Fibroblast of skin of left quadriceps (primary cell): ENCODE results near the gene SREBF1.

ENCODE experiments used
- DNase-seq, 2 experiments: peaks; one replicate each; pipeline ENCODE4 v3.0.0-alpha.2; 2013; ENCODE audit warnings: low read depth in 2 of 2

The SREBF1 gene

DNA sequence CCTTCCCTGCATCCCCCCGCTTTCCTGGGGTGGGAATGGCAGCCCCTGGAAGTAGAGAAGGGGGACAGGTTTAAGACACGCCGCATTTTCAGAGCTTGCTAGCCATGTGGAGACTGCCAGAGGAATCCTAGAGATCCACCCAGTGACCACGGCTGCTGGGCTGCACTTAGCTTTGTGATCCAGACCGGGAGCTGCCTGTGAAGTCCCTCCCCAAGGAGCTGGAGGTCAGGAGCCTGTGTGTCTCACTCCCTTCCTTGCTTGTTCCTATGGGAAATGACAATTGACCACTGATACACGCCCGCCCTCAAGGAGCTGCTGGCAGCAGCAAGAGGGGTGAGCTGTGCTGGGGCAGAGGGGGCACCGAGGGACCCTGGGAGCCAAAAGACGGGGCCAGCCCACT is 73.7 kb downstream of the SREBF1 start:
- no peak for DNase-seq

- DNase-seq = no peak
Observed at GRCh38 chr17:17762744-17763105, 74.1 kb downstream of the SREBF1 start.
